T-helper 2 cell (primary cell): ENCODE data around the gene EHBP1.

ENCODE experiments used
- DNase-seq, 5 experiments: peaks; one replicate each; pipeline versions ENCODE4 v3.0.0 to v3.0.0-alpha.2; 2012 to 2022
- total RNA-seq, 2 donors: gene quantifications; one replicate each; lab custom pipeline; 2026; lab: John Stamatoyannopoulos, UW

The EHBP1 gene
- total RNA-seq: 12.8 to 19.7 reads per million in 2 donors

GRCh38 chr2:62705007-62705829 lies at the start of gene EHBP1:
EHBP1 (plus strand) TSS chr2:62705713; CDS start chr2:62707192, 1,479 bp downstream.
- DNase-seq: peak; percentile 95 to 98 (median 95)

GRCh38 chr2:62657783-62658182 lies 47.7 kb upstream of the EHBP1 start:
- no peak for DNase-seq

GRCh38 chr2:62658891-62659290 lies 46.6 kb upstream of the EHBP1 start:
- DNase-seq: no peak

GRCh38 chr2:62660087-62660486 lies 45.4 kb upstream of the EHBP1 start:
- DNase-seq: no peak

- DNase-seq: no peak
These were observed 44.8 kb upstream of the EHBP1 start for GRCh38 chr2:62660582-62661262.

- no peak for DNase-seq
These were observed 44.3 kb upstream of the EHBP1 start for GRCh38 chr2:62661263-62661635.

GRCh38 chr2:62662131-62662530 lies 43.4 kb upstream of the EHBP1 start:
- DNase-seq: no peak

GRCh38 chr2:62662554-62662953 lies 43.0 kb upstream of the EHBP1 start:
- no peak for DNase-seq

- no peak for DNase-seq
These were observed 42.1 kb upstream of the EHBP1 start for GRCh38 chr2:62663411-62663810.

- DNase-seq: no peak
These were observed 41.4 kb upstream of the EHBP1 start for GRCh38 chr2:62663920-62664795.

- no peak for DNase-seq
These were observed 40.1 kb upstream of the EHBP1 start for GRCh38 chr2:62665446-62665845.

GRCh38 chr2:62669180-62669579 lies 36.3 kb upstream of the EHBP1 start:
- DNase-seq: no peak

GRCh38 chr2:62672601-62673000 lies 32.9 kb upstream of the EHBP1 start:
- no peak for DNase-seq

GRCh38 chr2:62675062-62675461 lies 30.5 kb upstream of the EHBP1 start:
- no peak for DNase-seq

- DNase-seq: no peak
These were observed 20.3 kb upstream of the EHBP1 start for GRCh38 chr2:62685256-62685655.

GRCh38 chr2:62686012-62686685 lies 19.4 kb upstream of the EHBP1 start:
- no peak for DNase-seq

GRCh38 chr2:62687636-62688035 lies 17.9 kb upstream of the EHBP1 start:
- no peak for DNase-seq

GRCh38 chr2:62688771-62689170 lies 16.7 kb upstream of the EHBP1 start:
- no peak for DNase-seq

- no peak for DNase-seq
These were observed 14.3 kb upstream of the EHBP1 start for GRCh38 chr2:62691186-62691585.

GRCh38 chr2:62692225-62692624 lies 13.3 kb upstream of the EHBP1 start:
- DNase-seq: no peak

GRCh38 chr2:62698653-62699052 lies 6.9 kb upstream of the EHBP1 start:
- no peak for DNase-seq

GRCh38 chr2:62704654-62705006 lies 883 bp upstream of the EHBP1 start:
- DNase-seq: no peak
